Neural cell (in vitro differentiated cells): Measurements from ENCODE around the gene MTRR.

Experiments used
- EP300 ChIP-seq: fragments of 450-650 bp; conservative IDR thresholded peaks from 2 replicates; pipeline ENCODE4 v1.6.1; 2014; ENCODE audit warnings: antibody characterized with exemption, mild to moderate bottlenecking, moderate library complexity; ENCODE audit not compliant: poor library complexity, severe bottlenecking
- EZH2 ChIP-seq: fragments of 200-600, 300-800 bp; shearing (Covaris generic), sonication (generic); IDR thresholded peaks from 2 replicates; pipeline ENCODE4 v1.6.1; 2014; ENCODE audit warnings: antibody characterized with exemption, low read length, borderline replicate concordance, mild to moderate bottlenecking; ENCODE audit not compliant: insufficient read depth, poor library complexity, severe bottlenecking
- POLR2AphosphoS5 ChIP-seq: IDR thresholded peaks from 2 replicates; pipeline ENCODE4 v1.6.1; 2012
- RAD21 ChIP-seq: fragments of 450-650 bp; conservative IDR thresholded peaks from 2 replicates; pipeline ENCODE4 v1.6.1; 2014; ENCODE audit warnings: antibody characterized with exemption, mild to moderate bottlenecking, moderate library complexity
- SMC3 ChIP-seq: fragments of 450-650 bp; conservative IDR thresholded peaks from 2 replicates; pipeline ENCODE4 v1.6.1; 2014; ENCODE audit warnings: antibody characterized with exemption, mild to moderate bottlenecking, moderate library complexity; ENCODE audit not compliant: poor library complexity
- TF ChIP-seq, protein P1 (sequence below): IDR thresholded peaks from 2 replicates; pipeline ENCODE4 v1.6.1; 2012; ENCODE audit warnings: borderline replicate concordance
- TF ChIP-seq, protein P2 (sequence below): fragments of 450-650 bp; IDR thresholded peaks from 2 replicates; pipeline ENCODE4 v1.5.1; 2014; ENCODE audit warnings: antibody characterized with exemption, mild to moderate bottlenecking, moderate library complexity; ENCODE audit not compliant: poor library complexity, severe bottlenecking

DNA sequence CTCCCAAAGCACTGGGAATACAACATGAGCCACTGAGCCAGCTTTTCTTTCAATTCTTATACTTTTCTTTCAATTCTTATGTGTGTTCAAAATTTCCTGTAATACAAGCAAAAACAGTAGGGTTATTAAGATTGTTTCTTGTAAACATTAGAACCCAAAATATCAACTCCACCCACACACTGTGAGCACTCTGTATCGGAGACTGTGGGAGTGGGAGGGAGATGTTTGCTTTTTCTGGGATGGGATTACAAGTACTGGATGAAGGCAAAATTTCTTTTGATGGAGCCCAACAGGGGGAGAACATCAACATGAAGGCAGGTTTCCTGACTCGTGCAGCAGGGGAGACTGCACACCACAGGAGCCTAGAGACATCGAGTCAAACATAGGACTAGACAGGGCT, 13.3 kb upstream of the MTRR start:
- TF ChIP-seq, protein P1, sequence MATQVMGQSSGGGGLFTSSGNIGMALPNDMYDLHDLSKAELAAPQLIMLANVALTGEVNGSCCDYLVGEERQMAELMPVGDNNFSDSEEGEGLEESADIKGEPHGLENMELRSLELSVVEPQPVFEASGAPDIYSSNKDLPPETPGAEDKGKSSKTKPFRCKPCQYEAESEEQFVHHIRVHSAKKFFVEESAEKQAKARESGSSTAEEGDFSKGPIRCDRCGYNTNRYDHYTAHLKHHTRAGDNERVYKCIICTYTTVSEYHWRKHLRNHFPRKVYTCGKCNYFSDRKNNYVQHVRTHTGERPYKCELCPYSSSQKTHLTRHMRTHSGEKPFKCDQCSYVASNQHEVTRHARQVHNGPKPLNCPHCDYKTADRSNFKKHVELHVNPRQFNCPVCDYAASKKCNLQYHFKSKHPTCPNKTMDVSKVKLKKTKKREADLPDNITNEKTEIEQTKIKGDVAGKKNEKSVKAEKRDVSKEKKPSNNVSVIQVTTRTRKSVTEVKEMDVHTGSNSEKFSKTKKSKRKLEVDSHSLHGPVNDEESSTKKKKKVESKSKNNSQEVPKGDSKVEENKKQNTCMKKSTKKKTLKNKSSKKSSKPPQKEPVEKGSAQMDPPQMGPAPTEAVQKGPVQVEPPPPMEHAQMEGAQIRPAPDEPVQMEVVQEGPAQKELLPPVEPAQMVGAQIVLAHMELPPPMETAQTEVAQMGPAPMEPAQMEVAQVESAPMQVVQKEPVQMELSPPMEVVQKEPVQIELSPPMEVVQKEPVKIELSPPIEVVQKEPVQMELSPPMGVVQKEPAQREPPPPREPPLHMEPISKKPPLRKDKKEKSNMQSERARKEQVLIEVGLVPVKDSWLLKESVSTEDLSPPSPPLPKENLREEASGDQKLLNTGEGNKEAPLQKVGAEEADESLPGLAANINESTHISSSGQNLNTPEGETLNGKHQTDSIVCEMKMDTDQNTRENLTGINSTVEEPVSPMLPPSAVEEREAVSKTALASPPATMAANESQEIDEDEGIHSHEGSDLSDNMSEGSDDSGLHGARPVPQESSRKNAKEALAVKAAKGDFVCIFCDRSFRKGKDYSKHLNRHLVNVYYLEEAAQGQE = no peak
- TF ChIP-seq EZH2 (no peak), POLR2AphosphoS5 (no peak), RAD21 (no peak), EP300 (no peak), SMC3 (no peak)
- TF ChIP-seq, protein P2, sequence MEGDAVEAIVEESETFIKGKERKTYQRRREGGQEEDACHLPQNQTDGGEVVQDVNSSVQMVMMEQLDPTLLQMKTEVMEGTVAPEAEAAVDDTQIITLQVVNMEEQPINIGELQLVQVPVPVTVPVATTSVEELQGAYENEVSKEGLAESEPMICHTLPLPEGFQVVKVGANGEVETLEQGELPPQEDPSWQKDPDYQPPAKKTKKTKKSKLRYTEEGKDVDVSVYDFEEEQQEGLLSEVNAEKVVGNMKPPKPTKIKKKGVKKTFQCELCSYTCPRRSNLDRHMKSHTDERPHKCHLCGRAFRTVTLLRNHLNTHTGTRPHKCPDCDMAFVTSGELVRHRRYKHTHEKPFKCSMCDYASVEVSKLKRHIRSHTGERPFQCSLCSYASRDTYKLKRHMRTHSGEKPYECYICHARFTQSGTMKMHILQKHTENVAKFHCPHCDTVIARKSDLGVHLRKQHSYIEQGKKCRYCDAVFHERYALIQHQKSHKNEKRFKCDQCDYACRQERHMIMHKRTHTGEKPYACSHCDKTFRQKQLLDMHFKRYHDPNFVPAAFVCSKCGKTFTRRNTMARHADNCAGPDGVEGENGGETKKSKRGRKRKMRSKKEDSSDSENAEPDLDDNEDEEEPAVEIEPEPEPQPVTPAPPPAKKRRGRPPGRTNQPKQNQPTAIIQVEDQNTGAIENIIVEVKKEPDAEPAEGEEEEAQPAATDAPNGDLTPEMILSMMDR = no peak
